HG03520 (cell line): ENCODE measurements around the gene KLK15.
A peak's percentile ranks its signal among the peaks of the same experiment; 100 is the strongest.
"Not testable (repeated sequence)": the region's sequence is repeated elsewhere in the genome, so short reads cannot be mapped to it uniquely, and the experiment has no call there.

ENCODE experiments used
- ATAC-seq: cut with Tn5 transposase; IDR thresholded peaks from one replicate; pipeline ENCODE4 v1.9.1; 2021; ENCODE audit warnings: mild to moderate bottlenecking, moderate library complexity; ENCODE audit not compliant: unreplicated experiment

Gene KLK15

GRCh38 chr19:50821248-50821612 lies 12.1 kb downstream of the KLK15 start:
- no peak for ATAC-seq

- ATAC-seq, result no peak
These were observed 12.7 kb downstream of the KLK15 start for GRCh38 chr19:50820549-50821247.

GRCh38 chr19:50820086-50820485 lies 13.3 kb downstream of the KLK15 start:
- no peak for ATAC-seq

GRCh38 chr19:50819636-50820035 lies 13.7 kb downstream of the KLK15 start:
- ATAC-seq, result no peak

- no peak for ATAC-seq
These were observed 14.4 kb downstream of the KLK15 start for GRCh38 chr19:50818859-50819472.

- peak; percentile 42 for ATAC-seq
These were observed 15.2 kb downstream of the KLK15 start for GRCh38 chr19:50817941-50818858.

- ATAC-seq, result no peak
These were observed 17.9 kb downstream of the KLK15 start for GRCh38 chr19:50815439-50815838.

- ATAC-seq, result no peak
These were observed 18.5 kb downstream of the KLK15 start for GRCh38 chr19:50814883-50815282.

- ATAC-seq, result no peak
These were observed 20.9 kb downstream of the KLK15 start for GRCh38 chr19:50812474-50812873.

GRCh38 chr19:50811622-50812238 lies 21.6 kb downstream of the KLK15 start:
- ATAC-seq, result not testable (repeated sequence)

GRCh38 chr19:50808856-50809255 lies 24.5 kb downstream of the KLK15 start:
- ATAC-seq, result no peak

GRCh38 chr19:50804420-50805272 lies 28.7 kb downstream of the KLK15 start:
- ATAC-seq, result peak; percentile 88

- peak; percentile 11 for ATAC-seq
These were observed 29.5 kb downstream of the KLK15 start for GRCh38 chr19:50803633-50804419.

- no peak for ATAC-seq
These were observed 32.3 kb downstream of the KLK15 start for GRCh38 chr19:50801107-50801506.

- ATAC-seq, result no peak
These were observed 33.9 kb downstream of the KLK15 start for GRCh38 chr19:50799547-50799851.

- no peak for ATAC-seq
These were observed 34.5 kb downstream of the KLK15 start for GRCh38 chr19:50798659-50799546.

GRCh38 chr19:50797781-50798658 lies 35.4 kb downstream of the KLK15 start:
- ATAC-seq, result no peak

GRCh38 chr19:50797429-50797780 lies 36.0 kb downstream of the KLK15 start:
- ATAC-seq, result no peak
